DMS 273 (cell line): ENCODE results near the gene PRR23B.
"Not testable (repeated sequence)": the region's sequence is repeated elsewhere in the genome, so short reads cannot be mapped to it uniquely, and the experiment has no call there.

Source experiments
- DNase-seq: peaks from one replicate; lab custom pipeline; 2025; ENCODE audit not compliant: unreplicated experiment; lab: John Stamatoyannopoulos, UW

Gene PRR23B

GRCh38 chr3:139020868-139021234, at the start of gene PRR23B:
Gene PRR23B, minus strand, starts transcription at chr3:139020926. Its CDS starts 265 bp downstream, at chr3:139020661.
- peak; percentile 7 for DNase-seq

- no peak for DNase-seq
Measured at GRCh38 chr3:139062918-139063317, 42.2 kb upstream of the PRR23B start.

- DNase-seq, result no peak
Measured at GRCh38 chr3:139052802-139053600, 32.3 kb upstream of the PRR23B start.

GRCh38 chr3:139044366-139045210, 23.9 kb upstream of the PRR23B start, which contains the start of gene PRR23C:
Gene PRR23C, minus strand, starts transcription at chr3:139044892. Its CDS starts 272 bp downstream, at chr3:139044620.
- no peak for DNase-seq

- DNase-seq, result no peak
Measured at GRCh38 chr3:139043554-139044365, 23.0 kb upstream of the PRR23B start.

GRCh38 chr3:139037478-139037877, 16.8 kb upstream of the PRR23B start:
- no peak for DNase-seq

- no peak for DNase-seq
Measured at GRCh38 chr3:139032326-139033002, 11.7 kb upstream of the PRR23B start.

GRCh38 chr3:139030576-139030975, 9.8 kb upstream of the PRR23B start:
- not testable (repeated sequence) for DNase-seq

GRCh38 chr3:139024968-139025367, 4.2 kb upstream of the PRR23B start:
- DNase-seq, result no peak

GRCh38 chr3:139020036-139020867, 474 bp downstream of the PRR23B start:
- no peak for DNase-seq

- DNase-seq, result peak; percentile 4
Measured at GRCh38 chr3:139016430-139017048, 4.2 kb downstream of the PRR23B start.

GRCh38 chr3:139006051-139006716, 14.5 kb downstream of the PRR23B start, which contains the start of gene PRR23A:
Gene PRR23A, minus strand, starts transcription at chr3:139006268. Its CDS starts 0 bp downstream, at chr3:139006268.
- no peak for DNase-seq

GRCh38 chr3:139005356-139005993, 15.3 kb downstream of the PRR23B start:
- no peak for DNase-seq

GRCh38 chr3:138995706-138996105, 25.0 kb downstream of the PRR23B start:
- no peak for DNase-seq

- DNase-seq, result no peak
Measured at GRCh38 chr3:138987181-138987580, 33.5 kb downstream of the PRR23B start.

GRCh38 chr3:138985932-138986331, 34.8 kb downstream of the PRR23B start:
- no peak for DNase-seq

GRCh38 chr3:138984816-138985215, 35.9 kb downstream of the PRR23B start:
- no peak for DNase-seq

- DNase-seq, result no peak
Measured at GRCh38 chr3:138976047-138976446, 44.7 kb downstream of the PRR23B start.
